PFSK-1 (cell line): ENCODE data around the gene PRSS21.

ENCODE experiments used
- POLR2AphosphoS5 ChIP-seq: IDR thresholded peaks from 2 replicates; pipeline ENCODE4 v1.6.1; 2012; ENCODE audit warnings: low read depth, mild to moderate bottlenecking, control low read depth, low read length, moderate library complexity
- REST ChIP-seq, 2 experiments: IDR thresholded peaks; 2 replicates each; pipeline versions ENCODE4 v1.6.1 to v1.8.0; 2011 to 2012; ENCODE audit warnings: low read depth in 2 of 2, low read length in 2 of 2, control low read depth in 1 of 2, inconsistent platforms in 1 of 2, mild to moderate bottlenecking in 1 of 2, moderate library complexity in 1 of 2; ENCODE audit not compliant: insufficient read depth in 1 of 2

GRCh38 chr16:2825906-2826305, 8.9 kb downstream of the PRSS21 start:
- no peak for TF ChIP-seq REST (IDR thresholded peaks at IDR 0.05; ENCODE audit: insufficient read depth in 1 of 2, low read depth in 2 of 2, low read length in 2 of 2)
- TF ChIP-seq POLR2AphosphoS5: no peak
